ENCODE measurements around the gene CFAP74. TPM values are rescaled to one million over a fixed set of nuclear protein-coding genes. Genes with fewer than 3 reads are reported as not detected.

The CFAP74 gene
- total RNA-seq, 1 experiment from 2014 or later: not detected

DNA sequence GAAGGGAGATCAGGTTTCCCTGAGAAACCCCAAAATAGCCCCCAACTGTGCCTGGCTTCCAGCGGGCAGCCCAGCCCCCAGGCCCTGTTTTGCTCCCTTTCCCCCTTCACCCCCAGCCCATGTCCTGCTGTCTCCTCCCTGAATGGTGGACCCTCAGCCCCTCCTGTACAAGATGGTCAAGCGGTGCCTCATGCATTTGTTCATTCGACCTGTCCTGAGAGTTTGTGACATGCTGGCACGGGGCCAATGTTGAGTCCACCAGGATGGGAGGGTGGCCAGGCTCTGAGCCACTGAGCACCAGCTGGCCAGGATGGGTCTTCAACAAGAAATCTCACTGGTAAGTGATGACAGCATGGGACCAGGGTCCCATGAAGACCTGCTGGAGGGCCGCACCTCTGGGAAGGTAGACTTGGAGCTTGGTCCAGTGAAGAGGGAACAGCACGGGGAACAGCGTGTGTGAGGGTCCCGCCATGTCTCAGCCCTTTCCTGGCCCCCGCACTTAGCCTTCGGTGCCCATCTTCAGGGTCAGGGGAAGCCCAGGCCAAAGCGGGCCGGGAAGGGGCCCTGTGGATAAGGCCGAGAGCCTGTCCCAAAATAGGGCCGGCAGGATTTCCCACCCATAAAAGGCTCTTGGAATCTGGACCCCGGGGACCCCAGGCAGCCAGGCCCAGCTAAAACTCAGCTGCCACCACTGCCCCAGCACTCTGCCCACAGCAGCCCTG, 88.5 kb downstream of the CFAP74 start, which contains the start of gene CALML6:
TSS of gene CALML6 (plus strand) at position 290 of the 722 bp plus-strand sequence. CDS start at position 311, 21 bp downstream.
- BruUV-seq (replicated peaks): no TSS peak
- H3K36me3 Mint-ChIP-seq (ENCODE audit: insufficient read depth, unreplicated experiment): peaks cover 6% of the 10 kb centered on the region
- POLR2A ChIA-PET: interaction anchor here (0.6 kb wide), 2 partner anchors 7 to 52 kb away, joined by 3 read pairs; no protein-coding TSS in a partner anchor
- CTCF ChIA-PET: interaction anchor here (0.6 to 1.5 kb wide), 2 partner anchors 20 to 130 kb away, joined by 3 to 5 read pairs; no protein-coding TSS in a partner anchor
- intact Hi-C loops (cut with micrococcal nuclease): no loop called here
- no peaks in the 10 kb centered on the region for H3K9me3 Mint-ChIP-seq (ENCODE audit: unreplicated experiment)
- H3K4me3 Mint-ChIP-seq (ENCODE audit: unreplicated experiment): no peak within 1 kb of the TSS
- peaks cover 2% of the 10 kb centered on the region for H3K4me1 Mint-ChIP-seq (ENCODE audit: insufficient read depth, unreplicated experiment)
- TF ChIP-seq, protein P1, sequence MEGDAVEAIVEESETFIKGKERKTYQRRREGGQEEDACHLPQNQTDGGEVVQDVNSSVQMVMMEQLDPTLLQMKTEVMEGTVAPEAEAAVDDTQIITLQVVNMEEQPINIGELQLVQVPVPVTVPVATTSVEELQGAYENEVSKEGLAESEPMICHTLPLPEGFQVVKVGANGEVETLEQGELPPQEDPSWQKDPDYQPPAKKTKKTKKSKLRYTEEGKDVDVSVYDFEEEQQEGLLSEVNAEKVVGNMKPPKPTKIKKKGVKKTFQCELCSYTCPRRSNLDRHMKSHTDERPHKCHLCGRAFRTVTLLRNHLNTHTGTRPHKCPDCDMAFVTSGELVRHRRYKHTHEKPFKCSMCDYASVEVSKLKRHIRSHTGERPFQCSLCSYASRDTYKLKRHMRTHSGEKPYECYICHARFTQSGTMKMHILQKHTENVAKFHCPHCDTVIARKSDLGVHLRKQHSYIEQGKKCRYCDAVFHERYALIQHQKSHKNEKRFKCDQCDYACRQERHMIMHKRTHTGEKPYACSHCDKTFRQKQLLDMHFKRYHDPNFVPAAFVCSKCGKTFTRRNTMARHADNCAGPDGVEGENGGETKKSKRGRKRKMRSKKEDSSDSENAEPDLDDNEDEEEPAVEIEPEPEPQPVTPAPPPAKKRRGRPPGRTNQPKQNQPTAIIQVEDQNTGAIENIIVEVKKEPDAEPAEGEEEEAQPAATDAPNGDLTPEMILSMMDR (IDR thresholded peaks at IDR 0.05; ENCODE audit: unreplicated experiment): no peak
- no peak for DNase-seq (ENCODE audit: unreplicated experiment)
- H3K27ac Mint-ChIP-seq (ENCODE audit: low read depth, unreplicated experiment): no peak within 1 kb of the TSS
- no peaks in the 10 kb centered on the region for H3K27me3 Mint-ChIP-seq (ENCODE audit: insufficient read depth, unreplicated experiment)

DNA sequence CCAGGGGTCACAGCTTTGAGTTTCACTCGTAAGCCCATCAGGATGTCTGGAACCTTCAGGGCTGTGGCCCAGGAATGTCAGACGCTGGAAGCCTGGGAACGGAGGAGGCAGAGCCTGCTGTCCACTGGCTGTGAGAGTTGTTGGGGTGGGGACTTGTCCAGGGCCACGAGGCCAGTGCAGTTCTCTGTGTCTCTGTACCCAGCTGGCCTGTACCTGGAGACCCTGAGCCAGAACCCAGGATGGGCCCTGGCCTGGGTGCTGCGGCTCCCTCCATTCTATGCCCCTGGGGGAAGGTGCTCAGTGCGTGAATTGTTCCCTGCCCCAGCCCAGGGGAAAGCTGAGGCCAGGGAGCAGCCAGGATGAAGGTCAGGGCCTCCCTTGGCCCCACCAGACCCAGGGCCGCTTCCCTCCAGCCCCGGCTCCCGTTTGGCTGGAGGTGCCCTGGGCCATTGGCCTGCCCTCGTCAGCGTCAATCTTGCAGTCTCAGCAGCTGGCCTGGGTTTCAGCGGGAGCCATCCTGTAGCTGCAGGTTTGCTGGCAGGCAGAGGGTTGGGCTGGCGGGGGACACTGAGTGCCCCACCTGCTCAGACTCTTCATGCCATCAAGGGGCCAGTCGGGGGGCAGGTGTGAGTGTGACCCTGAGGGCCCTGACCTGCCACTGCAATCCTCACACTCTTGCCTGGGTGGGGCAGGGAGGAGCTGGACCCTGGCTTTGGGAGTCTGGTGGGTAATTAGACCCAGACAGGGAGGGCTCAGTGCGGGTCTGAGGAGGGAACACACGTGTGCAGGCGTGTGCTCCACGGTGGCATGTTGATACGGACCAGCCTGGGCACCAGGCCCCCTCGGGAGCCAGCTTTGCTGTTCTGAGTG, 89.2 kb downstream of the CFAP74 start:
- intact Hi-C loops (cut with micrococcal nuclease): no loop called here
- Mint-ChIP-seq H3K4me3 (ENCODE audit: unreplicated experiment) (no peak overlapping the region), H3K9me3 (ENCODE audit: unreplicated experiment) (no peaks in the 10 kb centered on the region), H3K4me1 (ENCODE audit: insufficient read depth, unreplicated experiment) (peaks cover 5% of the 10 kb centered on the region), H3K27ac (ENCODE audit: low read depth, unreplicated experiment) (no peak overlapping the region), H3K27me3 (ENCODE audit: insufficient read depth, unreplicated experiment) (no peaks in the 10 kb centered on the region), H3K36me3 (ENCODE audit: insufficient read depth, unreplicated experiment) (peaks cover 6% of the 10 kb centered on the region)
- ChIA-PET CTCF (interaction anchor here (0.5 kb wide), 1 partner anchor 260 kb away, joined by 3 read pairs; no protein-coding TSS in a partner anchor), POLR2A (interaction anchor here (0.6 kb wide), 1 partner anchor 51 kb away, joined by 3 read pairs; no protein-coding TSS in a partner anchor)
- TF ChIP-seq, protein P1 (IDR thresholded peaks at IDR 0.05; ENCODE audit: unreplicated experiment): no peak
- no peak for DNase-seq (ENCODE audit: unreplicated experiment)
- no TSS peak for BruUV-seq (replicated peaks)

DNA sequence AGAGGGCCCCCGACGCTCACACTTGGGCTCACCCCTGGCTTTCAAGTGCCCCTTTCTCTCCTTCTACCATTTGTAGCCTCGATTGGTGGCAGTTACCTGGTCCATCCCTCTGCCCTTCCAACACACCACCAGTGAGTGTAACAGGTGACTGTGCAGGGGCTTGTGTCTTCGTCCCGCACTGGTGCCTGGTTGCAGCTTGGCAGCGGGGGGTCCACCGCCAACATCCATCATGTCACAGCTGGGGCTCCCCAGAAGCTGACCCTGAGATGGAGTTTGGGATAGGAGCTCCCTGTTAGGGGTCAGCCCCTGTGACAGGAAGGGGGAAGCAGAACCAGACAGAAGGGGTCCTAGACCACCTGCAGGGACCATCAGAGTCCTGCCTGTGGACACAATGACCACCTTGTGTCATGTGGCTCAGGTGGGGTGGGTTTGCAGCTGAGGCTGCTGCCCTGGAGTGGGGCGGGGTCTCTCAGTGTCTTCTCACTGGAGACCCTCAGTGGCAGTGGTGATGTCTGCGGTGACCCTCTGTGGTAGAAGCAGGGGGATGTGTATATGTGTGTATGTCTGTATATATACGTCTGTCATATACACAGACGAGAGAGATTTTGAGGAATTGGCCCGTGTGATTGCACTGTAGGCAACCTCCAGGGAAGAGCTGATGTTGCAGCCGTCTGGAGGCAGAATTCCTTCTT, 92.1 kb downstream of the CFAP74 start:
- Mint-ChIP-seq H3K4me3 (ENCODE audit: unreplicated experiment) (no peak overlapping the region), H3K4me1 (ENCODE audit: insufficient read depth, unreplicated experiment) (peaks cover 6% of the 10 kb centered on the region), H3K9me3 (ENCODE audit: unreplicated experiment) (no peaks in the 10 kb centered on the region), H3K27me3 (ENCODE audit: insufficient read depth, unreplicated experiment) (no peaks in the 10 kb centered on the region), H3K36me3 (ENCODE audit: insufficient read depth, unreplicated experiment) (no peaks in the 10 kb centered on the region), H3K27ac (ENCODE audit: low read depth, unreplicated experiment) (no peak overlapping the region)
- BruUV-seq (replicated peaks): no TSS peak
- ChIA-PET POLR2A (no interaction called here), CTCF (no interaction called here)
- TF ChIP-seq, protein P1 (IDR thresholded peaks at IDR 0.05; ENCODE audit: unreplicated experiment): no peak
- intact Hi-C loops (cut with micrococcal nuclease): no loop called here
- no peak for DNase-seq (ENCODE audit: unreplicated experiment)

All from MCF 10A (cell line).